Ascending aorta (tissue), 2 donors: ENCODE data around the gene PLCG2. TPM values are rescaled to one million over a fixed set of nuclear protein-coding genes. Genes with fewer than 3 reads are reported as not detected.
A peak's percentile ranks its signal among the peaks of the same experiment; 100 is the strongest.

ENCODE experiments used
- DNase-seq, 2 donors: peaks; one replicate each; pipeline ENCODE4 v3.0.0-alpha.2; 2019; ENCODE audit warnings: low spot score in 2 of 2
- H3K27ac ChIP-seq, 2 donors: fragments of 200-600 bp; sonication (generic); one replicate each; pipeline ENCODE4 v1.5.1; 2016 to 2017; ENCODE audit warnings: mild to moderate bottlenecking in 1 of 2
- H3K27me3 ChIP-seq: fragments of 200-600 bp; sonication (generic); one replicate; pipeline ENCODE4 v1.5.1; 2017
- H3K36me3 ChIP-seq, 2 donors: fragments of 200-600 bp; sonication (generic); one replicate each; pipeline ENCODE4 v1.5.1; 2016
- H3K4me1 ChIP-seq, 2 donors: fragments of 200-600 bp; sonication (generic); one replicate each; pipeline ENCODE4 v1.5.1; 2016 to 2017; ENCODE audit warnings: mild to moderate bottlenecking in 1 of 2
- H3K4me3 ChIP-seq, 2 donors: fragments of 200-600 bp; sonication (generic); one replicate each; pipeline ENCODE4 v1.5.1; 2016 to 2017; ENCODE audit warnings: mild to moderate bottlenecking in 1 of 2
- H3K9me3 ChIP-seq, 2 donors: fragments of 200-600 bp; sonication (generic); one replicate each; pipeline ENCODE4 v1.5.1; 2016
- intact Hi-C: fragments of 100-400 bp; cut with DNase I; formaldehyde crosslinking; loops from one replicate; pipeline ENCODE4 v1.15.1; 2023
- total RNA-seq: library from RNA; depleted of rRNA; stranded (reverse); fragments of >200 nt; gene quantifications from one replicate; pipeline ENCODE4 v1.1.0, GENCODE V29; 2016
- TF ChIP-seq, protein P1 (sequence below), 3 experiments: fragments of 200-600 bp in 2 of 3; fragments of 450-650 bp in 1 of 3; sonication (generic) in 2 of 3; IDR thresholded peaks; one replicate each; pipeline ENCODE4 v1.5.1; 2016 to 2019; ENCODE audit warnings: antibody characterized with exemption in 3 of 3, mild to moderate bottlenecking in 1 of 3, moderate library complexity in 1 of 3

Gene PLCG2
- total RNA-seq, 1 donor from 2014 or later: 34.2 TPM

DNA sequence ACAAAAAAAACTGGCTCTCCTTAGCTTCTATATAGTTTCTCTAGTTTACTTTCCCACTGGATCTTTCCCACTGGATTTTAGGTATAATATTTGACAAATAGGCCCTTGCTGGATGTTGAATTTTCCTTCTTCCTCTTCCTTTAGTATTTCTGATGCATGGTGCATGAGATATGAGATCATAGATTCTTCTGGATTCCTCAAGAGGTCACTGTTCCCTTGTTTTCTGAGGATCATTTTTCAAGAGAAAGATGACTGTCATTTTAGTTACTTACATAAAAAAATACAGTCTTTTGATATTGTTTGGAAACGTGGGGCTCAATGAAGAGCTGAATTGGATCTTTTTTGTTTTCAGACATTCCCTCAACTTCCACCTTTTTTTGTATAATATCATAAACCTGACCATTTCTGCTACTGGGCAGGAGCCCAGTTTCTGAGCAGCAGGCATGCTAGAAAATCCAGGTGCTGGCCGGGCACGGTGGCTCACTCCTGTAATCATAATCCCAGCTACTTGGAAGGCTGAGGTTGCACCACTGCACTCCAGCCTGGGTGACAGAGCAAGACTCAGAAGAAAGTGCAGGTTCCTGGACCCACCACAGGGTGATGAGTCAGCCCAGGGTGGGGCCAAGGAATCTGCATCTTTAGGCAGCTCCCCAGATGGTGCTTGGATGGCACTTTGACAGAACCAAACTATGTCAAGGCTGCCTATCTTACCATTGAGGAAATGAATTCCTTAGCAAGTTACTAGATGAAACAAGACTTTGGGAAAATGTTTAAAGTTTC, 161.9 kb downstream of the PLCG2 start:
- no peak for DNase-seq
- intact Hi-C loops: no loop called here
- H3K4me1 ChIP-seq: no peaks in the 10 kb centered on the region
- no peak overlapping the region for H3K27ac ChIP-seq
- H3K36me3 ChIP-seq: no peaks in the 10 kb centered on the region
- H3K9me3 ChIP-seq: no peaks in the 10 kb centered on the region
- H3K4me3 ChIP-seq: no peak overlapping the region
- no peaks in the 10 kb centered on the region for H3K27me3 ChIP-seq
- TF ChIP-seq, protein P1, sequence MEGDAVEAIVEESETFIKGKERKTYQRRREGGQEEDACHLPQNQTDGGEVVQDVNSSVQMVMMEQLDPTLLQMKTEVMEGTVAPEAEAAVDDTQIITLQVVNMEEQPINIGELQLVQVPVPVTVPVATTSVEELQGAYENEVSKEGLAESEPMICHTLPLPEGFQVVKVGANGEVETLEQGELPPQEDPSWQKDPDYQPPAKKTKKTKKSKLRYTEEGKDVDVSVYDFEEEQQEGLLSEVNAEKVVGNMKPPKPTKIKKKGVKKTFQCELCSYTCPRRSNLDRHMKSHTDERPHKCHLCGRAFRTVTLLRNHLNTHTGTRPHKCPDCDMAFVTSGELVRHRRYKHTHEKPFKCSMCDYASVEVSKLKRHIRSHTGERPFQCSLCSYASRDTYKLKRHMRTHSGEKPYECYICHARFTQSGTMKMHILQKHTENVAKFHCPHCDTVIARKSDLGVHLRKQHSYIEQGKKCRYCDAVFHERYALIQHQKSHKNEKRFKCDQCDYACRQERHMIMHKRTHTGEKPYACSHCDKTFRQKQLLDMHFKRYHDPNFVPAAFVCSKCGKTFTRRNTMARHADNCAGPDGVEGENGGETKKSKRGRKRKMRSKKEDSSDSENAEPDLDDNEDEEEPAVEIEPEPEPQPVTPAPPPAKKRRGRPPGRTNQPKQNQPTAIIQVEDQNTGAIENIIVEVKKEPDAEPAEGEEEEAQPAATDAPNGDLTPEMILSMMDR (IDR thresholded peaks at IDR 0.05): peak in 2 of 3 experiments; percentile 10 to 24

DNA sequence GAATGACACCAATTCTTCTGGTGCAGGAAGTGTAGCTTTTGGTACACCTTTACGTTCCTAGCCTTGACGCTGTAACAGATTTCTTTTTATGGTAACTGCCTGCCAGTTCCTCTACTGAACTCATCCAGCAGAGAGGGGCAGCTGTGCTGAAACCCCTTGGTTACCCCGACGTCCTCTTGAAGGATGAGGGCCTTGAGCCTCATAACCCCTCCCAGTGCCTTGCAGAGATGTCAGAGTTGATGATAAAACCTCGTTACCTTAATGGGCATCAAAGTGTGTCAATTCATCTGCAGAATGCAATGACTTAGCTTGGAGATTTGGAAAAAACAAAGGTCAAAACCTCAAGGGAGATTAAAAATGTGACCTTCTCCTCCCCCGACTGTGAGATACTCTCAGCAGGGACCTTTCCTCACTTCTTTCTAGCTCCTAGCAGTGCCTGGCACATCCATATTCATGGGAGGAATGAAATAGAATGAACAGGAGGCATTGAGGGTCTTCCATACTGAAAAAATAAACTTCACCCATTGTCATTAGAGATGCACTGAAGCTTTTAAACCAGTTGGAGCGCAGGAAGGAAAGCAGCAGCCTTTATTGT, 163.0 kb downstream of the PLCG2 start:
- no peaks in the 10 kb centered on the region for H3K36me3 ChIP-seq
- no peaks in the 10 kb centered on the region for H3K9me3 ChIP-seq
- H3K27me3 ChIP-seq: no peaks in the 10 kb centered on the region
- TF ChIP-seq, protein P1 (IDR thresholded peaks at IDR 0.05): no peak
- no peak overlapping the region for H3K4me3 ChIP-seq
- H3K4me1 ChIP-seq: no peaks in the 10 kb centered on the region
- no peak for DNase-seq
- intact Hi-C loops: no loop called here
- H3K27ac ChIP-seq: no peak overlapping the region

DNA sequence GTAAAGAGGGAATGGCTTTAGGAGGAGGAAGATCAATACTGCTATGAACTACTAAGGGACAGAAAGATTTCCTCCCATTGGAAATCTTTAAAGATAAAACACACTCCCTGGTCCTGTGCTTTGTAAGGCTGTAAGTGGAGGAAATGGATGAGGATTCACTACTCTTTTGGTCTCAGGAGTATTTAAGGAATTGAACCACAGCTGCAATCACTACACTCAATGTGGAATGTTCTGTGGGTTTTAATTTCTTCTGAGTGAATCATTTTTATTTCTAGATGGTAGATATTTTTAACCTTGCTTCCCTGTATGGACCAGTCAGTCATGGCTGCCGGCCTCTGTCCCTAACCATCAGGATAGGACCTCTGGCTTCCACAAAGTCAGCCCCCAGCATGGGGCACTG, 166.6 kb downstream of the PLCG2 start:
- Histone ChIP-seq H3K9me3 (no peaks in the 10 kb centered on the region), H3K36me3 (no peaks in the 10 kb centered on the region), H3K4me3 (no peak overlapping the region), H3K27ac (no peak overlapping the region), H3K4me1 (no peaks in the 10 kb centered on the region), H3K27me3 (no peaks in the 10 kb centered on the region)
- TF ChIP-seq, protein P1 (IDR thresholded peaks at IDR 0.05): no peak
- intact Hi-C loops: no loop called here
- no peak for DNase-seq

DNA sequence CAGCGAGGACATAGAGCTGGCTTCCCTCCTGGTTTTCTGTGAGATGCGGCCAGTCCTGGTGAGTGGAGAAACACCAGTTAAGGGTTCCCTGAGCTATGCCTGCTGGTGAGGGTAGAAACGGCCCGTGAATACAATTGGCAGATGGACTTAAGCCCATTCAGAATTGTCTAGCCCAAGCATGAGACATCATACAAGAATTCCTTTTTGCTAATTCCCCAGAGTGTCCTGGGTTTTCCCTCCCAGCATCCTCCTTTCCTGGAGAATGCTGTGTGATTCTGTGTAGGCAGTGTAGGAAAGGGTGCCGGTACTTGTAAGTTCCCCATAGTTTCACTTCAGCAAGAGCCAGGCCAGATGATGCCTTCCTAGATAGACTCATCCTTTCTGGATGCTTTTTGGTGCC, 167.1 kb downstream of the PLCG2 start:
- TF ChIP-seq, protein P1 (IDR thresholded peaks at IDR 0.05): no peak
- intact Hi-C loops: no loop called here
- Histone ChIP-seq H3K9me3 (peaks cover 0 to 4% of the 10 kb centered on the region in 2 donors), H3K4me1 (no peaks in the 10 kb centered on the region), H3K36me3 (no peaks in the 10 kb centered on the region), H3K4me3 (no peak overlapping the region), H3K27me3 (no peaks in the 10 kb centered on the region), H3K27ac (no peak overlapping the region)
- no peak for DNase-seq

DNA sequence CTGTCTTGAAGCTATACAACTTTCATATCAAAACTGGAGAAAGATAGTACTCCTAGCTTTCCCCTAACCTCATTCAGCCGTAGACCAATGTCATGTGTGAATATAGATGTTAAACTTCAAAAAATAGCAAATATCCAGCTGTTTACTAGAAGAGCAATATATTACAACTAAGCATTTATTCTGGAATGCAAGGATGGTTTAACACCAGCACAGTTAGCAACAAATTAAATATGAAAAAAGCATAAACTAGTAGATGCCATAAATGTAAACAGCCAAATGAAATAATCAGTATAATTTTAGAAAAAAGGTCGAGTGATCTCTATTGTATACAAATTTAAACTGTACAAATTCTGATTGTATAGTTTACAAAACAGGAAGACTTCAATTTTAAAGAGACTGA, 172.5 kb downstream of the PLCG2 start:
- intact Hi-C loops: no loop called here
- TF ChIP-seq, protein P1 (IDR thresholded peaks at IDR 0.05): no peak
- H3K9me3 ChIP-seq: peaks cover 0 to 12% of the 10 kb centered on the region in 2 donors

More for the DNA sequence above, 172.5 kb downstream of the PLCG2 start:
- no peaks in the 10 kb centered on the region for H3K36me3 ChIP-seq
- H3K27me3 ChIP-seq: no peaks in the 10 kb centered on the region
- H3K4me3 ChIP-seq: no peak overlapping the region
- no peak overlapping the region for H3K27ac ChIP-seq
- no peaks in the 10 kb centered on the region for H3K4me1 ChIP-seq
- no peak for DNase-seq
